HepG2 (cell line): ENCODE measurements around the gene COQ10B. TPM values are rescaled to one million over a fixed set of nuclear protein-coding genes. Genes with fewer than 3 reads are reported as not detected.
A peak's percentile ranks its signal among the peaks of the same experiment; 100 is the strongest.

Experiments used
- NCOA5 ChIP-seq: sonication (generic); formaldehyde crosslinking; IDR thresholded peaks from 2 replicates; pipeline ENCODE4 v1.4.0; 2020; ENCODE audit warnings: missing genetic modification reagents
- NFATC3 ChIP-seq: sonication (generic); formaldehyde crosslinking; IDR thresholded peaks from 2 replicates; pipeline ENCODE4 v1.5.1; 2020; ENCODE audit warnings: mild to moderate bottlenecking, missing genetic modification reagents
- PAX8 ChIP-seq: sonication (generic); formaldehyde crosslinking; IDR thresholded peaks from 2 replicates; pipeline ENCODE4 v1.8.0; 2022; ENCODE audit warnings: mild to moderate bottlenecking, missing genetic modification reagents, borderline replicate concordance
- PCBP1 ChIP-seq: fragments of 200-400 bp; formaldehyde crosslinking; IDR thresholded peaks from 2 replicates; pipeline ENCODE4 v1.6.1; 2017; ENCODE audit warnings: mild to moderate bottlenecking, low read depth, low read length, borderline replicate concordance
- POLR2G ChIP-seq: fragments of 200-400 bp; formaldehyde crosslinking; IDR thresholded peaks from 2 replicates; pipeline ENCODE4 v1.6.1; 2018; ENCODE audit warnings: mild to moderate bottlenecking, low read depth, low read length, moderate library complexity
- PPARG ChIP-seq: conservative IDR thresholded peaks from 2 replicates; pipeline ENCODE4 v1.6.1; 2016; ENCODE audit warnings: missing biosample characterization, missing genetic modification reagents
- RARG ChIP-seq: sonication (generic); formaldehyde crosslinking; IDR thresholded peaks from 2 replicates; pipeline ENCODE4 v1.4.0; 2020; ENCODE audit warnings: low read depth, mild to moderate bottlenecking, missing genetic modification reagents
- RCOR2 ChIP-seq: IDR thresholded peaks from 2 replicates; pipeline ENCODE4 v1.6.1; 2016; ENCODE audit warnings: missing biosample characterization, missing genetic modification reagents
- TFDP1 ChIP-seq: IDR thresholded peaks from 2 replicates; pipeline ENCODE4 v1.6.1; 2016; ENCODE audit warnings: missing compliant biosample characterization, missing genetic modification reagents, borderline replicate concordance
- ZBTB4 ChIP-seq: sonication (generic); formaldehyde crosslinking; IDR thresholded peaks from 2 replicates; pipeline ENCODE4 v1.4.0; 2020; ENCODE audit warnings: missing genetic modification reagents, mild to moderate bottlenecking, borderline replicate concordance
- ZNF337 ChIP-seq: sonication (generic); formaldehyde crosslinking; IDR thresholded peaks from 2 replicates; pipeline ENCODE4 v1.5.1; 2020; ENCODE audit warnings: missing genetic modification reagents, low read depth, mild to moderate bottlenecking, borderline replicate concordance
- ZNF367 ChIP-seq: sonication (generic); formaldehyde crosslinking; IDR thresholded peaks from 2 replicates; pipeline ENCODE4 v1.4.0; 2020; ENCODE audit warnings: missing genetic modification reagents, borderline replicate concordance
- ZNF44 ChIP-seq: sonication (generic); formaldehyde crosslinking; IDR thresholded peaks from 2 replicates; pipeline ENCODE4 v1.5.1; 2020; ENCODE audit warnings: mild to moderate bottlenecking, missing genetic modification reagents
- ZNF550 ChIP-seq: sonication (generic); formaldehyde crosslinking; IDR thresholded peaks from 2 replicates; pipeline ENCODE4 v1.4.0; 2020; ENCODE audit warnings: mild to moderate bottlenecking, missing genetic modification reagents, borderline replicate concordance
- polyA plus RNA-seq, 8 experiments: library from polyadenylated mRNA; depleted of rRNA in 3 of 8; stranded (reverse) in 7 of 8; unstranded in 1 of 8; fragments of >200 nt; fragmentation: Illumina TruSeq in 4 of 8; extraction: Trizol in 4 of 8; gene quantifications; 2 replicates each; pipeline versions ENCODE4 v1.2.1 to v1.2.3, GENCODE V29; 2011 to 2016; ENCODE audit warnings: low read depth in 4 of 8, missing spikeins in 1 of 8, mixed read lengths in 1 of 8; ENCODE audit not compliant: insufficient read depth in 1 of 8
- total RNA-seq, 5 experiments: library from RNA; depleted of rRNA; stranded (reverse); fragments of >200 nt; fragmentation: Illumina TruSeq; extraction: Trizol; gene quantifications; 2 replicates each; pipeline ENCODE4 v1.2.3, GENCODE V29; 2016; ENCODE audit warnings: low read depth in 1 of 5
- TF ChIP-seq, protein P1 (sequence below): sonication (generic); formaldehyde crosslinking; IDR thresholded peaks from 2 replicates; pipeline ENCODE4 v1.5.0; 2020; ENCODE audit warnings: mild to moderate bottlenecking, missing genetic modification reagents
- TF ChIP-seq, protein P2 (sequence below): sonication (generic); formaldehyde crosslinking; IDR thresholded peaks from 2 replicates; pipeline ENCODE4 v1.4.0; 2020; ENCODE audit warnings: low read depth, missing genetic modification reagents
- TF ChIP-seq, protein P3 (sequence below): sonication (generic); formaldehyde crosslinking; IDR thresholded peaks from 2 replicates; pipeline ENCODE4 v1.8.1; 2023; ENCODE audit warnings: missing genetic modification reagents, inconsistent platforms, borderline replicate concordance

The COQ10B gene
- total and polyA plus RNA-seq, 2 of the 13 experiments (the other 11 are each of a cell fraction or from before 2014, with no cell fraction given) = 4.6 to 34.9 TPM

DNA sequence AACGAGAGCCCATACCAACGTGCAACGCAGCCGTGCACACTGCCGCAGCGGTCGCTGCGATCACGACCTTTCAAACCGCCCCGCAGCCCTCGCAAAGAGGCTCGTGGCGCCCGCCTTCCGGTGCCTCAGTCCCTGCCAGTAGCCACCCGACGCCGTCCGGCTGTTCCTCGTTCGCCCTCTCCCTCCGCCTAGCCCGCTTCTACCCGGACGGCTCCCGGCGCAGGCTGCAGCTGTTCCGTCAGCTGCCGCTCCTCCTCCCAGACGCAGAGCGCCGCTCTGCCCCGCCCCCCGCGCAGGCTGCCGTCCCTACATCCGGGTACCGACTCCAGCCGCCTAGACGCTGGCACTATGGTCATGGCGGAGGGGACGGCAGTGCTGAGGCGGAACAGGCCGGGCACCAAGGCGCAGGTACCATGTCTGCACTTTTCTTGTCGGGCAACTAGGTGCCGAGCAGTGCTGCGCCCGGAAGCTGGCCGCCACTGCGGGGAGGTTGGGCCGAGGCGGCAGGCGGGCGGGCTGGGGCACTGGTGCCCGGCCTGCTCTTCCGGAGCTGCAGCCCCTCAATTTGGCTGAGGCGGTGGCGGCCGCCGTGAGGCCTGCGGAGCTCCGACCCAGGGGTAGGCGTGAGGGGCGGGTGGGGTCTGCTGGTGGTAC, 62.5 kb downstream of the COQ10B start, which contains the start of gene MOB4 (continued):
- TF ChIP-seq NCOA5 (0 out of 2 replicates have a peak, but pooled peaks have one; percentile 60), PPARG (peak; percentile 87), POLR2G (peak; percentile 98), PCBP1 (peak; percentile 97), ZBTB4 (CRISPR knock-in tag) (peak; percentile 98), ZNF367 (CRISPR knock-in tag) (peak; percentile 93), PAX8 (peak; percentile 97), NFATC3 (CRISPR knock-in tag) (peak; percentile 95), TFDP1 (CRISPR knock-in tag) (peak; percentile 97), RCOR2 (CRISPR knock-in tag) (peak; percentile 83), ZNF550 (CRISPR knock-in tag) (peak; percentile 98), RARG (CRISPR knock-in tag) (peak; percentile 99), ZNF337 (no peak), ZNF44 (CRISPR knock-in tag) (no peak; the same call in 1 of the 2 replicates)
- TF ChIP-seq, protein P1, sequence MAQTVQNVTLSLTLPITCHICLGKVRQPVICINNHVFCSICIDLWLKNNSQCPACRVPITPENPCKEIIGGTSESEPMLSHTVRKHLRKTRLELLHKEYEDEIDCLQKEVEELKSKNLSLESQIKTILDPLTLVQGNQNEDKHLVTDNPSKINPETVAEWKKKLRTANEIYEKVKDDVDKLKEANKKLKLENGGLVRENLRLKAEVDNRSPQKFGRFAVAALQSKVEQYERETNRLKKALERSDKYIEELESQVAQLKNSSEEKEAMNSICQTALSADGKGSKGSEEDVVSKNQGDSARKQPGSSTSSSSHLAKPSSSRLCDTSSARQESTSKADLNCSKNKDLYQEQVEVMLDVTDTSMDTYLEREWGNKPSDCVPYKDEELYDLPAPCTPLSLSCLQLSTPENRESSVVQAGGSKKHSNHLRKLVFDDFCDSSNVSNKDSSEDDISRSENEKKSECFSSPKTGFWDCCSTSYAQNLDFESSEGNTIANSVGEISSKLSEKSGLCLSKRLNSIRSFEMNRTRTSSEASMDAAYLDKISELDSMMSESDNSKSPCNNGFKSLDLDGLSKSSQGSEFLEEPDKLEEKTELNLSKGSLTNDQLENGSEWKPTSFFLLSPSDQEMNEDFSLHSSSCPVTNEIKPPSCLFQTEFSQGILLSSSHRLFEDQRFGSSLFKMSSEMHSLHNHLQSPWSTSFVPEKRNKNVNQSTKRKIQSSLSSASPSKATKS (CRISPR knock-in tag) = peak; percentile 83; the same call in 1 of the 2 replicates
- TF ChIP-seq, protein P2, sequence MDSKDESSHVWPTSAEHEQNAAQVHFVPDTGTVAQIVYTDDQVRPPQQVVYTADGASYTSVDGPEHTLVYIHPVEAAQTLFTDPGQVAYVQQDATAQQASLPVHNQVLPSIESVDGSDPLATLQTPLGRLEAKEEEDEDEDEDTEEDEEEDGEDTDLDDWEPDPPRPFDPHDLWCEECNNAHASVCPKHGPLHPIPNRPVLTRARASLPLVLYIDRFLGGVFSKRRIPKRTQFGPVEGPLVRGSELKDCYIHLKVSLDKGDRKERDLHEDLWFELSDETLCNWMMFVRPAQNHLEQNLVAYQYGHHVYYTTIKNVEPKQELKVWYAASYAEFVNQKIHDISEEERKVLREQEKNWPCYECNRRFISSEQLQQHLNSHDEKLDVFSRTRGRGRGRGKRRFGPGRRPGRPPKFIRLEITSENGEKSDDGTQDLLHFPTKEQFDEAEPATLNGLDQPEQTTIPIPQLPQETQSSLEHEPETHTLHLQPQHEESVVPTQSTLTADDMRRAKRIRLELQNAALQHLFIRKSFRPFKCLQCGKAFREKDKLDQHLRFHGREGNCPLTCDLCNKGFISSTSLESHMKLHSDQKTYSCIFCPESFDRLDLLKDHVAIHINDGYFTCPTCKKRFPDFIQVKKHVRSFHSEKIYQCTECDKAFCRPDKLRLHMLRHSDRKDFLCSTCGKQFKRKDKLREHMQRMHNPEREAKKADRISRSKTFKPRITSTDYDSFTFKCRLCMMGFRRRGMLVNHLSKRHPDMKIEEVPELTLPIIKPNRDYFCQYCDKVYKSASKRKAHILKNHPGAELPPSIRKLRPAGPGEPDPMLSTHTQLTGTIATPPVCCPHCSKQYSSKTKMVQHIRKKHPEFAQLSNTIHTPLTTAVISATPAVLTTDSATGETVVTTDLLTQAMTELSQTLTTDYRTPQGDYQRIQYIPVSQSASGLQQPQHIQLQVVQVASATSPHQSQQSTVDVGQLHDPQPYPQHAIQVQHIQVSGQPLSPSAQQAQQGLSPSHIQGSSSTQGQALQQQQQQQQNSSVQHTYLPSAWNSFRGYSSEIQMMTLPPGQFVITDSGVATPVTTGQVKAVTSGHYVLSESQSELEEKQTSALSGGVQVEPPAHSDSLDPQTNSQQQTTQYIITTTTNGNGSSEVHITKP (CRISPR knock-in tag) = peak; percentile 92
- TF ChIP-seq, protein P3, sequence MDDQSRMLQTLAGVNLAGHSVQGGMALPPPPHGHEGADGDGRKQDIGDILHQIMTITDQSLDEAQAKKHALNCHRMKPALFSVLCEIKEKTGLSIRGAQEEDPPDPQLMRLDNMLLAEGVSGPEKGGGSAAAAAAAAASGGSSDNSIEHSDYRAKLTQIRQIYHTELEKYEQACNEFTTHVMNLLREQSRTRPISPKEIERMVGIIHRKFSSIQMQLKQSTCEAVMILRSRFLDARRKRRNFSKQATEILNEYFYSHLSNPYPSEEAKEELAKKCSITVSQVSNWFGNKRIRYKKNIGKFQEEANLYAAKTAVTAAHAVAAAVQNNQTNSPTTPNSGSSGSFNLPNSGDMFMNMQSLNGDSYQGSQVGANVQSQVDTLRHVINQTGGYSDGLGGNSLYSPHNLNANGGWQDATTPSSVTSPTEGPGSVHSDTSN = 0 out of 2 replicates have a peak, but pooled peaks have one; percentile 48
